Measurements from ENCODE around the gene DCDC1. TPM values are rescaled to one million over a fixed set of nuclear protein-coding genes. Genes with fewer than 3 reads are reported as not detected.
A peak's percentile ranks its signal among the peaks of the same experiment; 100 is the strongest.

DCDC1 gene
- total and polyA plus RNA-seq, 12 donors: 0.07 to 1.5 (median 0.29) TPM; not detected in 1

DNA sequence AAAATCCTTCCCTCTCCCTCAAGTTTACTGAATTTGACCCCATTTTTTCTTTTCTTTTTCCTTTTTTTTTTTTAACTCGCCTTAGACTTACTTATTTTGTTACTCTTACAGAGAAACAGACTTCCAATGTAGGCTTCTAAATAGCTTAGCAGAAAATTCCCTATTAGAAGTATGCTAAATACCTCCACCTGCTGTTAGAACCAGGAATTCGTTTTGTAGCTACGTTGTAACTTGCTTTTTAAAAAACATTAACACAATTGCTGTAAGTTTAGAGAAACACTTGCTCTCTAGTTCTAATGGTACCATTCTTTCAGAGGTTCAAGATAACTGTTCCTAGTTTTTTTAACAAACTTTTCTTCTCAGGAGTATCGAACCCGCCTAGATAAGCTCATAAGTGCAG lies 324.2 kb downstream of the DCDC1 start:
- Histone ChIP-seq H3K27me3 (no peaks in the 10 kb centered on the region), H3K4me3 (no peak overlapping the region), H3K27ac (no peak overlapping the region), H3K9me3 (replicated peaks in 1 of 3) (no peaks in the 10 kb centered on the region), H3K4me1 (replicated peaks in 1 of 2) (no peaks in the 10 kb centered on the region), H3K36me3 (replicated peaks in 1 of 2) (no peaks in the 10 kb centered on the region)
- intact Hi-C loops (cut with DNase I): loop anchor here in 1 of 2 donors (10.0 kb wide), 1 partner anchor 81 kb away; no protein-coding TSS in a partner anchor
- TF ChIP-seq, protein P1, sequence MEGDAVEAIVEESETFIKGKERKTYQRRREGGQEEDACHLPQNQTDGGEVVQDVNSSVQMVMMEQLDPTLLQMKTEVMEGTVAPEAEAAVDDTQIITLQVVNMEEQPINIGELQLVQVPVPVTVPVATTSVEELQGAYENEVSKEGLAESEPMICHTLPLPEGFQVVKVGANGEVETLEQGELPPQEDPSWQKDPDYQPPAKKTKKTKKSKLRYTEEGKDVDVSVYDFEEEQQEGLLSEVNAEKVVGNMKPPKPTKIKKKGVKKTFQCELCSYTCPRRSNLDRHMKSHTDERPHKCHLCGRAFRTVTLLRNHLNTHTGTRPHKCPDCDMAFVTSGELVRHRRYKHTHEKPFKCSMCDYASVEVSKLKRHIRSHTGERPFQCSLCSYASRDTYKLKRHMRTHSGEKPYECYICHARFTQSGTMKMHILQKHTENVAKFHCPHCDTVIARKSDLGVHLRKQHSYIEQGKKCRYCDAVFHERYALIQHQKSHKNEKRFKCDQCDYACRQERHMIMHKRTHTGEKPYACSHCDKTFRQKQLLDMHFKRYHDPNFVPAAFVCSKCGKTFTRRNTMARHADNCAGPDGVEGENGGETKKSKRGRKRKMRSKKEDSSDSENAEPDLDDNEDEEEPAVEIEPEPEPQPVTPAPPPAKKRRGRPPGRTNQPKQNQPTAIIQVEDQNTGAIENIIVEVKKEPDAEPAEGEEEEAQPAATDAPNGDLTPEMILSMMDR (IDR thresholded peaks at IDR 0.05): peak; percentile 32 to 53 (median 48)
- no peak for TF ChIP-seq POLR2A (IDR thresholded peaks at IDR 0.05)
- DNase-seq: no peak
- WGBS, 4 donors: 30 to 36% (median 33%) methylated on average over 5 of the region's 5 CpGs

DNA sequence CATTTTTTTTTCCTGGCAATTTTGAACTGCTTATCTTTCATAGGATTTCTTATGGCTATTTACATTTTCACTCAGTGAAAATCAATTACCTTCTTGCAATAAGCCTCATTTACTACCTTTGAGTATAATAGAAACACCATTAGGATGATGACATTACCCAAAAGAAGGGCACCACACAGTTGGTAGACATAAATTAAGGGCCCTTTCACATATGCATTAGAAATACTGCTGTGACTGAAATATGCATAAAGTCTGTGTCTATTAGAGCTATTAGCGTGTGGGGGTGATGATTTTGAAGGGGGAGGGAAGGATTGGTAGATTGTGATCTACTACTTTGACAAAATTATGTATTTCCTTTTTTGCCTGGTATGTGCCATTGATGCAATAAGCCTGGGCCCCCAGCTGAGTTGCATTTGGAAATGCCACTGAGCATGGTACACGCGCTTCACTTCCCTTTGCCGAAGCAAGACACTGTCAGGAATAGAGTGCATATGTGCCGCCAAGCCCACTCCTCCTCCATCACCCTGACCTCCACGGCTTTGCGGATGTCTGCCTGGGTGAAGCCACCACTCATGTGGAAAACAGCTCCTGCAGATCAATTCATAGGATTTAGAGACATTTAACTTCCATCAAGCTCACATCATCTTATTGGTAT lies 339.3 kb downstream of the DCDC1 start:
- Histone ChIP-seq H3K36me3 (replicated peaks in 1 of 2) (no peaks in the 10 kb centered on the region), H3K27ac (no peak overlapping the region), H3K4me1 (replicated peaks in 1 of 2) (no peaks in the 10 kb centered on the region), H3K4me3 (no peak overlapping the region), H3K27me3 (no peaks in the 10 kb centered on the region), H3K9me3 (replicated peaks in 1 of 3) (no peaks in the 10 kb centered on the region)
- DNase-seq: no peak
- intact Hi-C loops (cut with DNase I): no loop called here
- WGBS, 4 donors: 79 to 88% (median 84%) methylated on average over 7 of the region's 7 CpGs
- TF ChIP-seq, protein P1 (IDR thresholded peaks at IDR 0.05): no peak
- TF ChIP-seq POLR2A (IDR thresholded peaks at IDR 0.05): no peak

DNA sequence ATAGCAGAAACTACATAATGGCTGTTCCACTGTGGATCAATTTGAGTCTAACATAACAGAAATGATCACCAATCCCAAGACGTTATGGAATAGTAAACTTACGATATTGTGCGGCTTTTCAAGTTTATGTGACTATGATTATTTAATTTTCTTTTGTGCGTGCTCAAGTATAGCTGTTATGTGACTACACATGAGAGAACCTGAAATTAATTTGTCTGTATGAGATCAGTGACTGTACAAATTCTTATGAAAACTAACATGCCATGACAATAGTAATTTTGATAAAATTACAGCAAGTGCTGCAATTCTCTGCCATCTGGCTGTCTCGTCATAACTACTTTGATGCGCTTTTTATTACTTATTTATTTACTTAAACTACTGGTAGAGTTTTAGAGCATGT lies 343.2 kb downstream of the DCDC1 start:
- Histone ChIP-seq H3K4me3 (no peak overlapping the region), H3K27me3 (no peaks in the 10 kb centered on the region), H3K27ac (no peak overlapping the region), H3K36me3 (replicated peaks in 1 of 2) (no peaks in the 10 kb centered on the region), H3K4me1 (replicated peaks in 1 of 2) (no peaks in the 10 kb centered on the region), H3K9me3 (replicated peaks in 1 of 3) (no peaks in the 10 kb centered on the region)
- TF ChIP-seq POLR2A (IDR thresholded peaks at IDR 0.05): no peak
- TF ChIP-seq, protein P1 (IDR thresholded peaks at IDR 0.05): no peak
- DNase-seq: no peak
- intact Hi-C loops (cut with DNase I): no loop called here
- WGBS, 4 donors: 87 to 91% (median 88%) methylated on average over 6 of the region's 6 CpGs

DNA sequence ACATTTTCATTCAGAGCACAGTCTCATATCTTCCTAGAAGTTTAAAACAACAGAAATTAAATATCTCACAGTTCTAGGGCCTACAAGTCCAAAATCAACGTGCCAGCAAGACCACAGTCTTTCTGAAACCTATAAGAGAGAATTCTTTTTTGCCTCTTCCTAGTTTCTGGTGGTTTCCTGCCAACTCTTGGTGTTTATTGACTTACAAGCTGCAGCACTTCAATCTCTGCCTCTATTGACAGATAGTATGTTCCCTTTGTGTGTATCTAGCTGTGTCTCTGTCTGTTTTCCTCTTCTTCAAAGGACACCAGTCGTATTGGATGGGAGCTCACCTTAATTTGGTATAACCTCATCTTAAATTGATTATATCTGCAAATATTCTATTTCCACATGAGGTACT lies 347.5 kb downstream of the DCDC1 start:
- DNase-seq: no peak
- H3K36me3 ChIP-seq (replicated peaks in 1 of 2): no peaks in the 10 kb centered on the region
- H3K9me3 ChIP-seq (replicated peaks in 1 of 3): no peaks in the 10 kb centered on the region
- intact Hi-C loops (cut with DNase I): no loop called here
- no peak overlapping the region for H3K4me3 ChIP-seq
- H3K27ac ChIP-seq: no peak overlapping the region
- 59 to 81% (median 71%) methylated on average over 2 of the region's 2 CpGs for WGBS, 4 donors
- H3K27me3 ChIP-seq: no peaks in the 10 kb centered on the region
- TF ChIP-seq POLR2A (IDR thresholded peaks at IDR 0.05): no peak
- TF ChIP-seq, protein P1 (IDR thresholded peaks at IDR 0.05): no peak
- H3K4me1 ChIP-seq (replicated peaks in 1 of 2): no peaks in the 10 kb centered on the region

Measured in adrenal gland (tissue), 12 donors.